Measurements from ENCODE around the gene TMPRSS2. TPM values are rescaled to one million over a fixed set of nuclear protein-coding genes. Genes with fewer than 3 reads are reported as not detected.

TMPRSS2 gene
- total RNA-seq, 6 experiments from 2014 or later, result not detected

GRCh38 chr21:41488080-41488479 lies 19.9 kb downstream of the TMPRSS2 start:
- no peak overlapping the region for H3K4me3 Mint-ChIP-seq
- no peak for DNase-seq
- H3K36me3 Mint-ChIP-seq (ENCODE audit: low read depth), result no peaks in the 10 kb centered on the region
- no peaks in the 10 kb centered on the region for H3K9me3 Mint-ChIP-seq
- no peaks in the 10 kb centered on the region for H3K4me1 Mint-ChIP-seq (ENCODE audit: low read depth)
- TF ChIP-seq, protein P1, sequence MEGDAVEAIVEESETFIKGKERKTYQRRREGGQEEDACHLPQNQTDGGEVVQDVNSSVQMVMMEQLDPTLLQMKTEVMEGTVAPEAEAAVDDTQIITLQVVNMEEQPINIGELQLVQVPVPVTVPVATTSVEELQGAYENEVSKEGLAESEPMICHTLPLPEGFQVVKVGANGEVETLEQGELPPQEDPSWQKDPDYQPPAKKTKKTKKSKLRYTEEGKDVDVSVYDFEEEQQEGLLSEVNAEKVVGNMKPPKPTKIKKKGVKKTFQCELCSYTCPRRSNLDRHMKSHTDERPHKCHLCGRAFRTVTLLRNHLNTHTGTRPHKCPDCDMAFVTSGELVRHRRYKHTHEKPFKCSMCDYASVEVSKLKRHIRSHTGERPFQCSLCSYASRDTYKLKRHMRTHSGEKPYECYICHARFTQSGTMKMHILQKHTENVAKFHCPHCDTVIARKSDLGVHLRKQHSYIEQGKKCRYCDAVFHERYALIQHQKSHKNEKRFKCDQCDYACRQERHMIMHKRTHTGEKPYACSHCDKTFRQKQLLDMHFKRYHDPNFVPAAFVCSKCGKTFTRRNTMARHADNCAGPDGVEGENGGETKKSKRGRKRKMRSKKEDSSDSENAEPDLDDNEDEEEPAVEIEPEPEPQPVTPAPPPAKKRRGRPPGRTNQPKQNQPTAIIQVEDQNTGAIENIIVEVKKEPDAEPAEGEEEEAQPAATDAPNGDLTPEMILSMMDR (IDR thresholded peaks at IDR 0.05), result no peak
- peaks cover 6% of the 10 kb centered on the region for H3K27me3 Mint-ChIP-seq (ENCODE audit: insufficient read depth)
- no peak overlapping the region for H3K27ac Mint-ChIP-seq

DNA sequence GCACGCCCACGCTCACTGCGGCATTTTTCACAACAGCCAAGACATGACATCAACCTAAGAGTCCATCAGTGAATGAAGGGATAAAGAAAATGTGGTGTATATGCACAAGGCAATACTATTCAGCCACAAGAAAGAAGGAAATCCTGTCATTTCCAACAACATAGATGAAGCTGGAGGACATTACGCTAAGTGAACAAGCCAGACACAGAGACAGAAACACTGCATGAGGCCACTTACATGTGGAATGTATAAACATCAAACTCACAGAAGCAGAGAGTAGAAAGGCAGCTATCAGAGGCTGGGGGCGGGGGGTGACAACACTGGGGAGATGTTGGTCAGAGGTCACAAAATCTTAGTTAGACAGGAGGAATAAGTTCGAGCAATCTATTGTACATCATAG lies 20.9 kb downstream of the TMPRSS2 start:
- Mint-ChIP-seq H3K36me3 (ENCODE audit: low read depth) (no peaks in the 10 kb centered on the region), H3K27me3 (ENCODE audit: insufficient read depth) (peaks cover 6% of the 10 kb centered on the region), H3K4me1 (ENCODE audit: low read depth) (no peaks in the 10 kb centered on the region), H3K27ac (no peak overlapping the region), H3K4me3 (no peak overlapping the region), H3K9me3 (no peaks in the 10 kb centered on the region)
- no peak for DNase-seq
- TF ChIP-seq, protein P1 (IDR thresholded peaks at IDR 0.05), result no peak

- no peak overlapping the region for H3K27ac Mint-ChIP-seq
- no peak for DNase-seq
- TF ChIP-seq, protein P1 (IDR thresholded peaks at IDR 0.05), result no peak
- H3K4me1 Mint-ChIP-seq (ENCODE audit: low read depth), result no peaks in the 10 kb centered on the region
- peaks cover 9% of the 10 kb centered on the region for H3K27me3 Mint-ChIP-seq (ENCODE audit: insufficient read depth)
- no peak overlapping the region for H3K4me3 Mint-ChIP-seq
- no peaks in the 10 kb centered on the region for H3K9me3 Mint-ChIP-seq
- no peaks in the 10 kb centered on the region for H3K36me3 Mint-ChIP-seq (ENCODE audit: low read depth)
Observed at GRCh38 chr21:41483973-41484372, 24.0 kb downstream of the TMPRSS2 start.

DNA sequence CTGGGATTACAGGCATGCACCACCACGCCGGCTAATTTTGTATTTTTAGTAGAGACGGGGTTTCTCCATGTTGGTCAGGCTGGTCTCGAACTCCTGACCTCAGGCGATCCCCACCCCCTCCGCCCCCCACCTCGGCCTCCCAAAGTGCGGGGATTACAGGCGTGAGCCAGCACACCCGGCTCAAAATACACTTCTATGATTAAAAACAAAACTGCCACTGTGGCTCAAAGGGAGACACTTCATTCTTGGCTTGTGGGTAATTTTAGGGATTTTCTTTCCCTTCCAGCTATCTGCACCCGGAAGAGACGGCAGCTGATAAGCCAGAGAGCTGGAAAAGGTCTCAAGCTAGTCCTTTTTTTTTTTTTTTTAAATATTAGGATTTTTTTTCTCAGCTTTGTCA lies 24.5 kb downstream of the TMPRSS2 start:
- Mint-ChIP-seq H3K4me1 (ENCODE audit: low read depth) (no peaks in the 10 kb centered on the region), H3K27me3 (ENCODE audit: insufficient read depth) (peaks cover 9% of the 10 kb centered on the region), H3K4me3 (no peak overlapping the region), H3K36me3 (ENCODE audit: low read depth) (no peaks in the 10 kb centered on the region), H3K27ac (no peak overlapping the region), H3K9me3 (no peaks in the 10 kb centered on the region)
- DNase-seq, result no peak
- TF ChIP-seq, protein P1 (IDR thresholded peaks at IDR 0.05), result no peak

DNA sequence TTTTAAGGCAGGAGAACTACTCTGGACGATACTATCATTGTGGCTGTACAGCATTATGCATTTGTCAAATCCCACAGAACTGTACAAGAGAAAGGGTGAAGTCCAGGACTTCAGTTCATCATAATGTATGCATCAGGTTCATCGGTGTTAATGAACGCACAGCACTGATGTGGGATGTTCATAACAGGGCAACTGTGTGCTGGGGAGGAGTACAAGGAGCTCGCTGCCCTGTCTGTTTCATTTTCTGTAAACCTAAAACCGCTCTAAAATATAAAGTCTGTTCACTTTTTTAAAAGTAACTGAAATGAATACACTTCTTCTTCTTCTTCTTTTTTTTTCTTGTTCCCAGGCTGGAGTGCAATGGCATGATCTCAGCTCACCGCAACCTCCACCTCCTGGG lies 25.0 kb downstream of the TMPRSS2 start:
- H3K9me3 Mint-ChIP-seq, result no peaks in the 10 kb centered on the region
- H3K4me1 Mint-ChIP-seq (ENCODE audit: low read depth), result no peaks in the 10 kb centered on the region
- H3K27me3 Mint-ChIP-seq (ENCODE audit: insufficient read depth), result peaks cover 8% of the 10 kb centered on the region
- H3K27ac Mint-ChIP-seq, result no peak overlapping the region
- no peak for DNase-seq
- H3K4me3 Mint-ChIP-seq, result no peak overlapping the region
- TF ChIP-seq, protein P1 (IDR thresholded peaks at IDR 0.05), result no peak
- H3K36me3 Mint-ChIP-seq (ENCODE audit: low read depth), result no peaks in the 10 kb centered on the region

DNA sequence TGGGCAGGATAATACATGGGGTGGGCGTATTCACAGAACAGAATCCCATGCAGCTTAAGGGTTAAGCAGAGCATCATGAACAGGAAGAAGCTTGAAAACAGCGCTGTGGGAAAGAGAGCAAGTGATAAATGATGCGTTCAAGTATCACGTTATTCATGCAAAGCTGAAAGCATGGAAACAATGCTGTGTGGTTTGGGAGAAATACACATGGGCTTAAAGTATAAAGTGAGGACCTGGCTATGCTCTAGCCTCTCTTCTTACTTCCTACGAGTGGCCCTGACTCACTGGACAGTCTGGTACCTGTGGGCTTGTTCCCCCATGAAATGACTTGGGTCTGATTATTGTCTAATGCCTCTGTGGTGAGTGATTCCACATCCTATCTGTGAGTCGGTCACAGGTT lies 25.7 kb downstream of the TMPRSS2 start:
- no peak overlapping the region for H3K4me3 Mint-ChIP-seq
- no peak overlapping the region for H3K27ac Mint-ChIP-seq
- DNase-seq, result no peak
- peaks cover 5% of the 10 kb centered on the region for H3K27me3 Mint-ChIP-seq (ENCODE audit: insufficient read depth)
- H3K9me3 Mint-ChIP-seq, result no peaks in the 10 kb centered on the region
- no peaks in the 10 kb centered on the region for H3K36me3 Mint-ChIP-seq (ENCODE audit: low read depth)
- TF ChIP-seq, protein P1 (IDR thresholded peaks at IDR 0.05), result no peak
- no peaks in the 10 kb centered on the region for H3K4me1 Mint-ChIP-seq (ENCODE audit: low read depth)

Measured in HFFc6 (cell line).